PC-9 (cell line): ENCODE measurements around the gene SORCS2.

Experiments
- CTCF ChIP-seq: fragments of 200-600 bp; sonication (generic); conservative IDR thresholded peaks from 2 replicates; pipeline ENCODE4 v1.6.1; 2017; ENCODE audit warnings: mixed run types, antibody characterized with exemption, mild to moderate bottlenecking, moderate library complexity
- EZH2 ChIP-seq: fragments of 200-600 bp; sonication (generic); IDR thresholded peaks from 2 replicates; pipeline ENCODE4 v1.8.0; 2017; ENCODE audit warnings: antibody characterized with exemption, low read depth

- TF ChIP-seq CTCF (no peak), EZH2 (no peak)
Measured at GRCh38 chr4:7359400-7360062, 167.2 kb downstream of the SORCS2 start.
